H1 (cell line): ENCODE results near the gene PFDN4. TPM values are rescaled to one million over a fixed set of nuclear protein-coding genes. Genes with fewer than 3 reads are reported as not detected.

Experiments
- CTCF ChIA-PET: fragments of 300-600 bp; sonication (Branson Sonifier 250); formaldehyde crosslinking; loops from one replicate; lab custom pipeline; 2021; ENCODE audit not compliant: partially characterized antibody; lab: Charles Lee
- POLR2A ChIA-PET: fragments of 300-600 bp; sonication (Branson Sonifier 250); formaldehyde crosslinking; loops from one replicate; lab custom pipeline; 2021; ENCODE audit warnings: inconsistent platforms; ENCODE audit not compliant: partially characterized antibody; lab: Charles Lee
- DNase-seq, 2 experiments: peaks; one replicate each; pipeline versions ENCODE4 v3.0.0 to v3.0.0-alpha.2; 2010 to 2022; ENCODE audit warnings: low spot score in 2 of 2, low read depth in 1 of 2, mixed read lengths in 1 of 2
- FAIRE-seq: peaks from 2 replicates; lab custom pipeline; 2011; peaks lifted over from hg19 to GRCh38; lab: Jason Lieb, UNC
- H2AFZ ChIP-seq: 2 replicates; pipeline ENCODE4 v1.8.1; 2012; ENCODE audit warnings: low read length, inconsistent platforms
- H2AK5ac ChIP-seq: 2 replicates; pipeline ENCODE4 v1.6.1; 2013; ENCODE audit warnings: low read depth, low read length
- H2BK120ac ChIP-seq: replicated peaks from 2 replicates; pipeline ENCODE3; 2013; ENCODE audit warnings: low read depth, low read length, inconsistent platforms
- H2BK12ac ChIP-seq: 2 replicates; pipeline ENCODE4 v1.6.1; 2013; ENCODE audit warnings: low read depth, low read length
- H2BK15ac ChIP-seq: 2 replicates; pipeline ENCODE4 v1.6.1; 2013; ENCODE audit warnings: low read length
- H2BK20ac ChIP-seq: 2 replicates; pipeline ENCODE4 v1.6.1; 2013; ENCODE audit warnings: low read length
- H2BK5ac ChIP-seq: 2 replicates; pipeline ENCODE4 v1.6.1; 2013; ENCODE audit warnings: low read depth, low read length
- H3K14ac ChIP-seq: 2 replicates; pipeline ENCODE4 v1.6.1; 2013; ENCODE audit warnings: inconsistent platforms; ENCODE audit not compliant: insufficient read length
- H3K18ac ChIP-seq: 2 replicates; pipeline ENCODE4 v1.6.1; 2013; ENCODE audit warnings: low read length; ENCODE audit errors: extremely low read depth
- H3K23ac ChIP-seq: 2 replicates; pipeline ENCODE4 v1.6.1; 2013; ENCODE audit warnings: inconsistent platforms; ENCODE audit not compliant: insufficient read length
- H3K23me2 ChIP-seq: 2 replicates; pipeline ENCODE4 v1.6.1; 2013; ENCODE audit warnings: low read depth, low read length
- H3K27ac ChIP-seq: 2 replicates; pipeline ENCODE4 v1.6.1; 2011; ENCODE audit warnings: low read depth, low read length, inconsistent platforms
- H3K27me3 ChIP-seq, 4 experiments: replicated peaks in 1 of 4; 1 replicate in 1 of 4; 2 replicates in 3 of 4; pipeline versions ENCODE4 v1.6.1 to v1.8.1; 2011 to 2013; ENCODE audit warnings: low read length in 3 of 4, mild to moderate bottlenecking in 3 of 4, inconsistent platforms in 2 of 4, mixed read lengths in 2 of 4, moderate library complexity in 1 of 4; ENCODE audit not compliant: control insufficient read depth in 3 of 4, insufficient read depth in 3 of 4; ENCODE audit errors: extremely low read depth in 1 of 4
- H3K36me3 ChIP-seq, 4 experiments: 2 replicates each; pipeline versions ENCODE4 v1.6.1 to v1.8.1; 2011 to 2013; ENCODE audit warnings: mild to moderate bottlenecking in 4 of 4, low read length in 3 of 4, moderate library complexity in 2 of 4, control low read depth in 1 of 4, inconsistent platforms in 1 of 4; ENCODE audit not compliant: insufficient read depth in 4 of 4, control insufficient read depth in 2 of 4
- H3K4ac ChIP-seq: replicated peaks from 2 replicates; pipeline ENCODE3; 2013; ENCODE audit warnings: low read length, low read depth, mixed read lengths, inconsistent platforms; ENCODE audit not compliant: insufficient read length
- H3K4me1 ChIP-seq, 4 experiments: replicated peaks in 1 of 4; 1 replicate in 1 of 4; 2 replicates in 3 of 4; pipeline versions ENCODE4 v1.6.1 to v1.8.1; 2011 to 2013; ENCODE audit warnings: low read length in 3 of 4, inconsistent platforms in 2 of 4, mixed read lengths in 1 of 4; ENCODE audit not compliant: insufficient read depth in 4 of 4, control insufficient read depth in 3 of 4
- H3K4me2 ChIP-seq, 2 experiments: 2 replicates each; pipeline versions ENCODE4 v1.6.1 to v1.8.1; 2011 to 2013; ENCODE audit warnings: low read depth in 2 of 2, low read length in 2 of 2, control low read depth in 1 of 2, inconsistent platforms in 1 of 2, mild to moderate bottlenecking in 1 of 2; ENCODE audit not compliant: insufficient read depth in 1 of 2
- H3K4me3 ChIP-seq, 4 experiments: fragments of 200-600, 300-600 bp in 1 of 4; sonication (generic), shearing (Covaris generic), sonication (Bioruptor Twin) in 1 of 4; 2 replicates each; pipeline versions ENCODE4 v1.5.1 to v1.8.1; 2011 to 2016; ENCODE audit warnings: low read length in 4 of 4, low read depth in 3 of 4, control low read depth in 2 of 4, inconsistent platforms in 2 of 4, mild to moderate bottlenecking in 2 of 4, mixed read lengths in 1 of 4, moderate library complexity in 1 of 4; ENCODE audit not compliant: insufficient read depth in 2 of 4; ENCODE audit errors: extremely low read depth in 1 of 4
- H3K56ac ChIP-seq: replicated peaks from 2 replicates; pipeline ENCODE3; 2013; ENCODE audit warnings: low read depth, mild to moderate bottlenecking, mixed read lengths, low read length, inconsistent platforms; ENCODE audit not compliant: insufficient read length
- H3K79me1 ChIP-seq: 2 replicates; pipeline ENCODE4 v1.6.1; 2013; ENCODE audit warnings: low read depth, low read length, control low read depth
- H3K79me2 ChIP-seq, 2 experiments: 2 replicates each; pipeline versions ENCODE4 v1.6.1 to v1.8.1; 2012 to 2013; ENCODE audit warnings: low read length in 2 of 2, mild to moderate bottlenecking in 2 of 2, inconsistent platforms in 1 of 2; ENCODE audit not compliant: insufficient read depth in 2 of 2, control insufficient read depth in 1 of 2
- H3K9ac ChIP-seq, 4 experiments: replicated peaks in 1 of 4; 1 replicate in 1 of 4; 2 replicates in 3 of 4; pipeline versions ENCODE4 v1.6.1 to v1.8.1; 2011 to 2013; ENCODE audit warnings: low read depth in 3 of 4, low read length in 3 of 4, control low read depth in 2 of 4, mild to moderate bottlenecking in 2 of 4, moderate library complexity in 2 of 4, inconsistent platforms in 1 of 4; ENCODE audit errors: extremely low read depth in 1 of 4
- H3K9me3 ChIP-seq, 2 experiments: 2 replicates each; pipeline versions ENCODE4 v1.6.1 to v1.8.1; 2012 to 2013; ENCODE audit warnings: mild to moderate bottlenecking in 2 of 2, moderate library complexity in 2 of 2, control low read depth in 1 of 2, inconsistent platforms in 1 of 2, low read depth in 1 of 2, low read length in 1 of 2, mixed read lengths in 1 of 2; ENCODE audit not compliant: insufficient read depth in 2 of 2
- H4K20me1 ChIP-seq, 2 experiments: replicated peaks in 1 of 2; 2 replicates each; pipeline versions ENCODE3 to v1.8.1; 2011 to 2013; ENCODE audit warnings: inconsistent platforms in 2 of 2, low read length in 2 of 2, mild to moderate bottlenecking in 1 of 2; ENCODE audit not compliant: insufficient read depth in 2 of 2, control insufficient read depth in 1 of 2
- H4K5ac ChIP-seq: 2 replicates; pipeline ENCODE4 v1.6.1; 2013; ENCODE audit warnings: low read length, low read depth, mixed read lengths, inconsistent platforms; ENCODE audit not compliant: insufficient read length
- H4K8ac ChIP-seq: 2 replicates; pipeline ENCODE4 v1.8.0; 2013; ENCODE audit warnings: mild to moderate bottlenecking, moderate library complexity, low read length, inconsistent platforms; ENCODE audit not compliant: insufficient read depth; ENCODE audit errors: extremely low read depth
- H4K91ac ChIP-seq: replicated peaks from 2 replicates; pipeline ENCODE3; 2013; ENCODE audit warnings: low read length, mixed read lengths, inconsistent platforms; ENCODE audit not compliant: insufficient read length
- ATF2 ChIP-seq: IDR thresholded peaks from 2 replicates; pipeline ENCODE4 v1.6.1; 2012; ENCODE audit warnings: low read length, inconsistent platforms
- SIN3A ChIP-seq, 2 experiments: IDR thresholded peaks in 1 of 2; conservative IDR thresholded peaks in 1 of 2; 2 replicates each; pipeline ENCODE4 v1.6.1; 2011 to 2012; ENCODE audit warnings: low read length in 2 of 2, improper control_type of control experiment in 1 of 2, low read depth in 1 of 2, mild to moderate bottlenecking in 1 of 2
- YY1 ChIP-seq: IDR thresholded peaks from 2 replicates; pipeline ENCODE4 v1.6.1; 2011; ENCODE audit warnings: low read depth, mild to moderate bottlenecking, low read length
- WGBS, 2 experiments: shearing (Covaris generic) in 1 of 2; methylation state at CpG; one replicate each; pipeline versions ENCODE4 v1.1.6 to v1.1.7; 2013 to 2015; ENCODE audit warnings: low lambda C conversion rate in 2 of 2, mixed read lengths in 2 of 2, inconsistent platforms in 1 of 2, low coverage in 1 of 2, missing lambda C conversion rate in 1 of 2; ENCODE audit not compliant: insufficient replicate concordance in 2 of 2, insufficient coverage in 1 of 2, insufficient read length in 1 of 2; ENCODE audit errors: extremely low coverage in 1 of 2, missing lambda C conversion rate in 1 of 2; 5-methylcytosine and 5-hydroxymethylcytosine counted together
- polyA plus RNA-seq, 7 experiments: library from polyadenylated mRNA; depleted of rRNA in 3 of 7; stranded (reverse) in 5 of 7; unstranded in 2 of 7; fragments of >200 nt in 5 of 7; fragments of 200-250 nt in 2 of 7; gene quantifications; 1 replicate in 5 of 7; 2 replicates in 1 of 7; 4 replicates in 1 of 7; pipeline versions ENCODE4 v1.2.1 to v1.2.3, GENCODE V29; 2011 to 2013; ENCODE audit warnings: missing spikeins in 2 of 7, mixed read lengths in 2 of 7
- total RNA-seq: library from RNA; stranded (reverse); fragmentation: NEBNext Ultra II Directional; extraction: Animal tissue kit (Norgen Biotek cat#: 25700); gene quantifications from 2 replicates; pipeline ENCODE4 v1.2.1, GENCODE V29; 2021
- TF ChIP-seq, protein P1 (sequence below), 3 experiments: IDR thresholded peaks; 1 replicate in 2 of 3; 2 replicates in 1 of 3; pipeline versions ENCODE4 v1.5.1 to v1.6.1; 2011; ENCODE audit warnings: low read length in 3 of 3, mild to moderate bottlenecking in 3 of 3, inconsistent platforms in 2 of 3, low read depth in 1 of 3, moderate library complexity in 1 of 3; ENCODE audit not compliant: insufficient read depth in 1 of 3; ENCODE audit errors: control extremely low read depth in 1 of 3

The PFDN4 gene
- total and polyA plus RNA-seq, 2 of the 8 experiments (the other 6 are each of a cell fraction or from before 2014, with no cell fraction given): 41.9 to 96.8 TPM

- Histone ChIP-seq H3K4me3 (no peak overlapping the region), H3K56ac (no peak overlapping the region), H2BK12ac (no peak overlapping the region), H3K79me2 (no peaks in the 10 kb centered on the region), H3K23me2 (no peaks in the 10 kb centered on the region), H3K4me1 (no peaks in the 10 kb centered on the region), H3K36me3 (no peaks in the 10 kb centered on the region), H3K18ac (no peak overlapping the region), H3K27me3 (no peaks in the 10 kb centered on the region), H2BK20ac (no peak overlapping the region), H4K20me1 (no peaks in the 10 kb centered on the region), H2BK15ac (no peak overlapping the region), H3K23ac (no peak overlapping the region), H2BK120ac (no peak overlapping the region), H4K8ac (no peak overlapping the region), H4K5ac (no peak overlapping the region), H2AFZ (no peak overlapping the region), H3K14ac (no peak overlapping the region), H3K9ac (no peak overlapping the region), H2AK5ac (no peak overlapping the region), H4K91ac (no peak overlapping the region), H3K4me2 (no peak overlapping the region)
- POLR2A ChIA-PET: no interaction called here
- CTCF ChIA-PET: interaction anchor here (1.0 to 1.3 kb wide), 2 partner anchors 20 to 59 kb away, joined by 3 to 4 read pairs; no protein-coding TSS in a partner anchor
- TF ChIP-seq SIN3A (conservative IDR thresholded peaks at IDR 0.05 in 1 of 2, IDR thresholded peaks at IDR 0.05 in 1 of 2; ENCODE audit: low read depth in 1 of 2, low read length in 2 of 2) (no peak), ATF2 (no peak), YY1 (no peak)
- TF ChIP-seq, protein P1, sequence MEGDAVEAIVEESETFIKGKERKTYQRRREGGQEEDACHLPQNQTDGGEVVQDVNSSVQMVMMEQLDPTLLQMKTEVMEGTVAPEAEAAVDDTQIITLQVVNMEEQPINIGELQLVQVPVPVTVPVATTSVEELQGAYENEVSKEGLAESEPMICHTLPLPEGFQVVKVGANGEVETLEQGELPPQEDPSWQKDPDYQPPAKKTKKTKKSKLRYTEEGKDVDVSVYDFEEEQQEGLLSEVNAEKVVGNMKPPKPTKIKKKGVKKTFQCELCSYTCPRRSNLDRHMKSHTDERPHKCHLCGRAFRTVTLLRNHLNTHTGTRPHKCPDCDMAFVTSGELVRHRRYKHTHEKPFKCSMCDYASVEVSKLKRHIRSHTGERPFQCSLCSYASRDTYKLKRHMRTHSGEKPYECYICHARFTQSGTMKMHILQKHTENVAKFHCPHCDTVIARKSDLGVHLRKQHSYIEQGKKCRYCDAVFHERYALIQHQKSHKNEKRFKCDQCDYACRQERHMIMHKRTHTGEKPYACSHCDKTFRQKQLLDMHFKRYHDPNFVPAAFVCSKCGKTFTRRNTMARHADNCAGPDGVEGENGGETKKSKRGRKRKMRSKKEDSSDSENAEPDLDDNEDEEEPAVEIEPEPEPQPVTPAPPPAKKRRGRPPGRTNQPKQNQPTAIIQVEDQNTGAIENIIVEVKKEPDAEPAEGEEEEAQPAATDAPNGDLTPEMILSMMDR (IDR thresholded peaks at IDR 0.05; ENCODE audit: control extremely low read depth in 1 of 3, insufficient read depth in 1 of 3, low read depth in 1 of 3, low read length in 3 of 3): no peak
- TF ChIP-seq, all 59 proteins: peak for 0
- FAIRE-seq: no peak
- H3K4ac ChIP-seq: no peak overlapping the region
- H3K9me3 ChIP-seq: peaks cover 0 to 4% of the 10 kb centered on the region in 2 experiments; a peak in 1 of 4 replicates
- H3K27ac ChIP-seq: no peak overlapping the region
- DNase-seq: no peak
- no peaks in the 10 kb centered on the region for H3K79me1 ChIP-seq
- no peak overlapping the region for H2BK5ac ChIP-seq
- 94% methylated on average over 16 of the region's 16 CpGs; no CpG with 5 or more reads in 1 of the 2 experiments for WGBS, 2 experiments
Observed at GRCh38 chr20:54162378-54163009, 45.4 kb upstream of the PFDN4 start.
